ENCODE measurements around the gene TNK2.
A peak's percentile ranks its signal among the peaks of the same experiment; 100 is the strongest.

TNK2 gene

GRCh38 chr3:195910499-195910845 is 2.1 kb upstream of the TNK2 start:
- peaks cover 46% of the 10 kb centered on the region for H3K4me1 ChIP-seq (ENCODE audit: insufficient read depth, low read length, severe bottlenecking)
- H3K27ac ChIP-seq (ENCODE audit: low read depth, low read length, poor library complexity, severe bottlenecking) = no peak overlapping the region
- H3F3A ChIP-seq (ENCODE audit: insufficient read depth, low read length) = peaks cover 10% of the 10 kb centered on the region; the same call in 1 of the 2 replicates
- no peaks in the 10 kb centered on the region for H3K27me3 ChIP-seq (ENCODE audit: insufficient read depth, low read length)
- no peaks in the 10 kb centered on the region for H3K9me3 ChIP-seq (ENCODE audit: low read length)
- peak overlapping the region; percentile 67; the same call in 1 of the 2 replicates for H3K4me2 ChIP-seq (ENCODE audit: low read length)
- no peak overlapping the region for H3K4me3 ChIP-seq (ENCODE audit: low read depth, low read length, poor library complexity, severe bottlenecking)
- H3K36me3 ChIP-seq (ENCODE audit: insufficient read depth, low read length) = no peaks in the 10 kb centered on the region
- no peak overlapping the region; the same call in 1 of the 2 replicates for H3K9ac ChIP-seq (ENCODE audit: low read length)
- H2AFZ ChIP-seq (ENCODE audit: low read length) = no peak overlapping the region
- peaks cover 9% of the 10 kb centered on the region for H3K79me2 ChIP-seq (ENCODE audit: insufficient read depth, low read length)
- H4K20me1 ChIP-seq (ENCODE audit: insufficient read depth, low read length) = no peaks in the 10 kb centered on the region
- no peaks in the 10 kb centered on the region for H3K9me2 ChIP-seq (ENCODE audit: low read depth, low read length)
- TF ChIP-seq EZH2 (IDR thresholded peaks at IDR 0.05; ENCODE audit: borderline replicate concordance, low read length) = no peak
- TF ChIP-seq CTCF (IDR thresholded peaks at IDR 0.05; ENCODE audit: low read length) = no peak

- no peak overlapping the region for H2AFZ ChIP-seq (ENCODE audit: low read length)
- H3K36me3 ChIP-seq (ENCODE audit: insufficient read depth, low read length) = no peaks in the 10 kb centered on the region
- H3K4me3 ChIP-seq (ENCODE audit: low read depth, low read length, poor library complexity, severe bottlenecking) = peak overlapping the region; percentile 56
- H3K9ac ChIP-seq (ENCODE audit: low read length) = peak overlapping the region; percentile 60
- no peaks in the 10 kb centered on the region for H3K9me2 ChIP-seq (ENCODE audit: low read depth, low read length)
- no peaks in the 10 kb centered on the region for H3K27me3 ChIP-seq (ENCODE audit: insufficient read depth, low read length)
- H3K4me2 ChIP-seq (ENCODE audit: low read length) = peak overlapping the region; percentile 67
- peaks cover 47% of the 10 kb centered on the region for H3K4me1 ChIP-seq (ENCODE audit: insufficient read depth, low read length, severe bottlenecking)
- H3F3A ChIP-seq (ENCODE audit: insufficient read depth, low read length) = peaks cover 10% of the 10 kb centered on the region; the same call in 1 of the 2 replicates
- TF ChIP-seq CTCF (IDR thresholded peaks at IDR 0.05; ENCODE audit: low read length) (no peak), EZH2 (IDR thresholded peaks at IDR 0.05; ENCODE audit: borderline replicate concordance, low read length) (no peak)
- no peaks in the 10 kb centered on the region for H4K20me1 ChIP-seq (ENCODE audit: insufficient read depth, low read length)
- peaks cover 15% of the 10 kb centered on the region for H3K79me2 ChIP-seq (ENCODE audit: insufficient read depth, low read length)
- peak overlapping the region; percentile 17 for H3K27ac ChIP-seq (ENCODE audit: low read depth, low read length, poor library complexity, severe bottlenecking)
- H3K9me3 ChIP-seq (ENCODE audit: low read length) = no peaks in the 10 kb centered on the region
Observed at GRCh38 chr3:195909644-195910498, 1.5 kb upstream of the TNK2 start.

GRCh38 chr3:195908694-195909581 is 587 bp upstream of the TNK2 start:
- Histone ChIP-seq H3K36me3 (ENCODE audit: insufficient read depth, low read length) (no peaks in the 10 kb centered on the region), H3K27ac (ENCODE audit: low read depth, low read length, poor library complexity, severe bottlenecking) (peak overlapping the region; percentile 96)
- TF ChIP-seq EZH2 (IDR thresholded peaks at IDR 0.05; ENCODE audit: borderline replicate concordance, low read length) = no peak

More at GRCh38 chr3:195908694-195909581, 587 bp upstream of the TNK2 start:
- H3K4me1 ChIP-seq (ENCODE audit: insufficient read depth, low read length, severe bottlenecking) = peaks cover 51% of the 10 kb centered on the region
- no peaks in the 10 kb centered on the region for H3K27me3 ChIP-seq (ENCODE audit: insufficient read depth, low read length)
- H4K20me1 ChIP-seq (ENCODE audit: insufficient read depth, low read length) = no peaks in the 10 kb centered on the region
- no peak overlapping the region for H2AFZ ChIP-seq (ENCODE audit: low read length)
- no peaks in the 10 kb centered on the region for H3K9me3 ChIP-seq (ENCODE audit: low read length)
- peak overlapping the region; percentile 68 for H3K9ac ChIP-seq (ENCODE audit: low read length)
- no peaks in the 10 kb centered on the region for H3K9me2 ChIP-seq (ENCODE audit: low read depth, low read length)
- H3K79me2 ChIP-seq (ENCODE audit: insufficient read depth, low read length) = peaks cover 24% of the 10 kb centered on the region
- H3K4me2 ChIP-seq (ENCODE audit: low read length) = peak overlapping the region; percentile 92
- H3K4me3 ChIP-seq (ENCODE audit: low read depth, low read length, poor library complexity, severe bottlenecking) = peak overlapping the region; percentile 78
- H3F3A ChIP-seq (ENCODE audit: insufficient read depth, low read length) = peaks cover 10% of the 10 kb centered on the region; the same call in 1 of the 2 replicates
